ENCODE measurements around the gene PIGV. TPM values are rescaled to one million over a fixed set of nuclear protein-coding genes. Genes with fewer than 3 reads are reported as not detected.

Gene PIGV
- total RNA-seq, 1 experiment from 2014 or later: 13.2 TPM

GRCh38 chr1:26758358-26758757, 29.4 kb upstream of the PIGV start:
- no peak for DNase-seq (ENCODE audit: low read depth, low spot score)
- TF ChIP-seq TCF7L2 (IDR thresholded peaks at IDR 0.05; ENCODE audit: borderline replicate concordance, extremely low read depth, insufficient read depth, insufficient read length) (no peak), ZFX (IDR thresholded peaks at IDR 0.05) (no peak), RAD21 (IDR thresholded peaks at IDR 0.05; ENCODE audit: low read depth) (no peak), POLR2AphosphoS5 (IDR thresholded peaks at IDR 0.05; ENCODE audit: low read depth, low read length) (no peak), SP1 (IDR thresholded peaks at IDR 0.05; ENCODE audit: low read depth) (no peak), SIN3A (IDR thresholded peaks at IDR 0.05; ENCODE audit: low read depth) (no peak), ZBTB33 (IDR thresholded peaks at IDR 0.05; ENCODE audit: extremely low read depth, insufficient replicate concordance, low read length) (no peak), CBX3 (IDR thresholded peaks at IDR 0.05; ENCODE audit: low read depth) (no peak), REST (IDR thresholded peaks at IDR 0.05; ENCODE audit: low read depth) (no peak), POLR2A (IDR thresholded peaks at IDR 0.05; ENCODE audit: borderline replicate concordance, extremely low read depth, insufficient read depth, insufficient read length) (no peak), JUND (IDR thresholded peaks at IDR 0.05) (no peak), MAX (IDR thresholded peaks at IDR 0.05) (no peak), EZH2 (IDR thresholded peaks at IDR 0.05) (no peak), ELF1 (IDR thresholded peaks at IDR 0.05; ENCODE audit: borderline replicate concordance, low read depth) (no peak), ZNF274 (IDR thresholded peaks at IDR 0.05; ENCODE audit: low read depth, low read length) (no peak)
- ChIA-PET POLR2A (no interaction called here), RAD21 (ENCODE audit: low non-redundant PET in 1 of 2, low total read pairs in 2 of 2, uncharacterized antibody in 2 of 2, unreplicated experiment in 2 of 2) (no interaction called here), CTCF (no interaction called here)
- ATAC-seq: no peak
- H3K4me2 ChIP-seq (ENCODE audit: low read length): no peak overlapping the region
- intact Hi-C loops (cut with micrococcal nuclease): no loop called here
- no peaks in the 10 kb centered on the region for H3K9me3 ChIP-seq (ENCODE audit: control insufficient read depth in 1 of 2, insufficient read depth in 1 of 2, low read depth in 1 of 2, low read length in 2 of 2)
- H3K4me3 ChIP-seq (replicated peaks in 1 of 2; ENCODE audit: low read depth in 1 of 2, low read length in 2 of 2): no peak overlapping the region
- no peak overlapping the region for H3K27ac ChIP-seq (ENCODE audit: low read depth, low read length)
- no peak overlapping the region for H3K9ac ChIP-seq (ENCODE audit: low read length)
- peaks cover 82% of the 10 kb centered on the region for H3K79me2 ChIP-seq (ENCODE audit: insufficient read depth, low read length)
- H3K9me2 ChIP-seq (ENCODE audit: insufficient read depth): no peaks in the 10 kb centered on the region
- peaks cover 32 to 46% of the 10 kb centered on the region in 2 experiments for H3K36me3 ChIP-seq (ENCODE audit: control insufficient read depth in 1 of 2, insufficient read depth in 2 of 2, low read length in 2 of 2)
- H4K20me1 ChIP-seq (ENCODE audit: insufficient read depth): 0 out of 2 replicates have a peak, but pooled peaks cover 3% of the 10 kb centered on the region
- BruUV-seq (replicated peaks): no TSS peak
- no peaks in the 10 kb centered on the region for H3K27me3 ChIP-seq (ENCODE audit: insufficient read depth, low read length)
- H3K4me1 ChIP-seq (ENCODE audit: control insufficient read depth in 1 of 2, insufficient read depth in 2 of 2, low read length in 2 of 2): peaks cover 3 to 13% of the 10 kb centered on the region in 2 experiments; a peak in 2 of 4 replicates
- no peak overlapping the region for H2AFZ ChIP-seq (ENCODE audit: low read depth, low read length, poor library complexity, severe bottlenecking)

Data from HCT116 (cell line).